ELR (cell line): ENCODE measurements around the gene DNHD1.
A peak's percentile ranks its signal among the peaks of the same experiment; 100 is the strongest.

Source experiments
- DNase-seq: peaks from one replicate; pipeline ENCODE4 v3.0.0-alpha.2; 2015; ENCODE audit warnings: low read depth

Gene DNHD1

GRCh38 chr11:6531267-6531752 lies 34.2 kb downstream of the DNHD1 start:
- DNase-seq, result peak; percentile 67

GRCh38 chr11:6538456-6538855 lies 41.4 kb downstream of the DNHD1 start:
- DNase-seq, result no peak

- DNase-seq, result no peak
Observed at GRCh38 chr11:6538945-6539344, 41.9 kb downstream of the DNHD1 start.

GRCh38 chr11:6539748-6540268 lies 42.7 kb downstream of the DNHD1 start:
- DNase-seq, result no peak

GRCh38 chr11:6541356-6541755 lies 44.3 kb downstream of the DNHD1 start:
- DNase-seq, result no peak

GRCh38 chr11:6542727-6543126 lies 45.6 kb downstream of the DNHD1 start:
- DNase-seq, result no peak

GRCh38 chr11:6544921-6545850 lies 48.1 kb downstream of the DNHD1 start:
- DNase-seq, result peak; percentile 34

- no peak for DNase-seq
Observed at GRCh38 chr11:6545917-6546605, 49.0 kb downstream of the DNHD1 start.

- no peak for DNase-seq
Observed at GRCh38 chr11:6546735-6547134, 49.7 kb downstream of the DNHD1 start.

GRCh38 chr11:6547177-6547576 lies 50.1 kb downstream of the DNHD1 start:
- no peak for DNase-seq

GRCh38 chr11:6548121-6548520 lies 51.0 kb downstream of the DNHD1 start:
- no peak for DNase-seq

GRCh38 chr11:6548641-6549040 lies 51.6 kb downstream of the DNHD1 start:
- DNase-seq, result no peak

- DNase-seq, result no peak
Observed at GRCh38 chr11:6553634-6554033, 56.6 kb downstream of the DNHD1 start.

GRCh38 chr11:6554828-6555706 lies 58.0 kb downstream of the DNHD1 start:
- DNase-seq, result no peak

- no peak for DNase-seq
Observed at GRCh38 chr11:6556139-6556949, 59.3 kb downstream of the DNHD1 start.

GRCh38 chr11:6557063-6557462 lies 60.0 kb downstream of the DNHD1 start:
- DNase-seq, result no peak

GRCh38 chr11:6557761-6558674 lies 60.9 kb downstream of the DNHD1 start:
- DNase-seq, result no peak

GRCh38 chr11:6559369-6559768 lies 62.3 kb downstream of the DNHD1 start:
- DNase-seq, result no peak

- no peak for DNase-seq
Observed at GRCh38 chr11:6561288-6561687, 64.2 kb downstream of the DNHD1 start.

- DNase-seq, result no peak
Observed at GRCh38 chr11:6563121-6563619, 66.1 kb downstream of the DNHD1 start.
